ENCODE results near the gene ZMYM1.

ZMYM1 gene

DNA sequence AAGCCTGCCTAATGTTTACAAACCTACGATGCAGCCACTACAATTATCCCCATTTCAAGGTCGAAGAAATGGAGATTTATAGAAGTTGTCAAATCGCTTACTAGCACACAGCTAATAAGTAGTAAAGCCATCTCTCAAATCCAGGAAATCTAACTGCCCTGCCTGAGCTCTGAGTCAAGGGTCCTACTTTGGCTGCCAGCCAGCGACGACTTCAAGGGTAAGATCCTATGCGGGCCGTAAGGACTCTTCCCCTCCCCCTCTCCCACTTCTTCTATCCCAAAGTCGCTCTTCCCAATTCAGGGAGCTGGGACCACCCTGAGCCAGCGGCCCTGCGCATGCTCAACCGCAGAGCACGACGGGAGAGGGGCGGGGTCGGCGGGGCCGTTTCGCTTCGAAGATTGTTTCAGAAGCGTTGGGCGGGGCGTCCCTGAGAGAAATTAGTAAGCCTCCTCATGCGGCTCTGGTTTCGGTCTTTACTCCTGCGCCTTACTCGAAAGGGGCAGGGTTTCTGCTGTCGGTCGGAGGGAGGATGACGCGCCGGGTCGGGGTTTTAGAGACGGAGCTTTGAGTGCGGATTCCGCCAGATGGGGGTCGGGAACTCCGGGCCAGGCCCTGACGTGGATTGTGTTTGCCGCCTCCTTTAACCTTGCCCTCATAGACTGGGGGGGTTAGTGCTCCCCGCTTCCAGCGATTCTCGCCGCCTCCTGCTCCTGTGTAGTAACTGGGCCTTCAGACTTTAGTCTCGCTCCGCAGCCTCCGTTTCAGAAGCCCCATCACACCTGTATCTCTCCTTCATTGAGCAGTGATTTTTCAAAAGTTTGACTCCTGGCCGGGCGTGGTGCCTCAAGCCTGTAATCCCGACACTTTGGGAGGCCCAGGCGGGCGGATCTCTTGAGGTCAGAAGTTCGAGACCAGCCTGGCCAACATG, at the start of gene ZMYM1:
Gene ZMYM1, plus strand, starts transcription at position 383 of the 928 bp plus-strand sequence. CDS start 14,603 bp downstream, outside the sequence.
- TF ChIP-seq, protein P1, sequence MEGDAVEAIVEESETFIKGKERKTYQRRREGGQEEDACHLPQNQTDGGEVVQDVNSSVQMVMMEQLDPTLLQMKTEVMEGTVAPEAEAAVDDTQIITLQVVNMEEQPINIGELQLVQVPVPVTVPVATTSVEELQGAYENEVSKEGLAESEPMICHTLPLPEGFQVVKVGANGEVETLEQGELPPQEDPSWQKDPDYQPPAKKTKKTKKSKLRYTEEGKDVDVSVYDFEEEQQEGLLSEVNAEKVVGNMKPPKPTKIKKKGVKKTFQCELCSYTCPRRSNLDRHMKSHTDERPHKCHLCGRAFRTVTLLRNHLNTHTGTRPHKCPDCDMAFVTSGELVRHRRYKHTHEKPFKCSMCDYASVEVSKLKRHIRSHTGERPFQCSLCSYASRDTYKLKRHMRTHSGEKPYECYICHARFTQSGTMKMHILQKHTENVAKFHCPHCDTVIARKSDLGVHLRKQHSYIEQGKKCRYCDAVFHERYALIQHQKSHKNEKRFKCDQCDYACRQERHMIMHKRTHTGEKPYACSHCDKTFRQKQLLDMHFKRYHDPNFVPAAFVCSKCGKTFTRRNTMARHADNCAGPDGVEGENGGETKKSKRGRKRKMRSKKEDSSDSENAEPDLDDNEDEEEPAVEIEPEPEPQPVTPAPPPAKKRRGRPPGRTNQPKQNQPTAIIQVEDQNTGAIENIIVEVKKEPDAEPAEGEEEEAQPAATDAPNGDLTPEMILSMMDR (IDR thresholded peaks at IDR 0.05; ENCODE audit: low read length, missing control alignments), result no peak
- peak; percentile 85 for DNase-seq (ENCODE audit: low read depth)
- peak within 1 kb of the TSS; percentile 75 for H3K4me3 ChIP-seq (replicated peaks; ENCODE audit: low read depth, low read length)

DNA sequence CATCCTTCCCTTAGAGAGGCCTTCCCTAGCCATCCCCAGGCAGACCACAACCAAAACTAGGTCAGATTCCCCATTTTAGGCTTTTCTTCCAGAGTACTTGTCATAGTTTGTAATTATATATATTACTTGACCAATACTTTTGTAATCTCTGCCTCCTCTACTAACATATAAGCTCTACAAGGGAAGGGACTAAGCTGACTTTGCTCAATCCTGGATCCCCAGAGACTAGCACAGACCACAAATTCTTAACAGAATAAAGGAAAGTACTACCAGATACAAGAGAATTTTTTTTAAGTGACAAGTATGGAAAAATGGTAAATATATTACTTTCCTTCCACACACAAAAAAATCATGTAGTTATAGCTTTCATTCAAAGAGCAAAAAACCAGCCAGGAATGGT, 49.4 kb upstream of the ZMYM1 start:
- peak; percentile 25 for DNase-seq (ENCODE audit: low read depth)
- peak overlapping the region; percentile 92 for H3K4me3 ChIP-seq (replicated peaks; ENCODE audit: low read depth, low read length)
- TF ChIP-seq, protein P1 (IDR thresholded peaks at IDR 0.05; ENCODE audit: low read length, missing control alignments), result no peak

DNA sequence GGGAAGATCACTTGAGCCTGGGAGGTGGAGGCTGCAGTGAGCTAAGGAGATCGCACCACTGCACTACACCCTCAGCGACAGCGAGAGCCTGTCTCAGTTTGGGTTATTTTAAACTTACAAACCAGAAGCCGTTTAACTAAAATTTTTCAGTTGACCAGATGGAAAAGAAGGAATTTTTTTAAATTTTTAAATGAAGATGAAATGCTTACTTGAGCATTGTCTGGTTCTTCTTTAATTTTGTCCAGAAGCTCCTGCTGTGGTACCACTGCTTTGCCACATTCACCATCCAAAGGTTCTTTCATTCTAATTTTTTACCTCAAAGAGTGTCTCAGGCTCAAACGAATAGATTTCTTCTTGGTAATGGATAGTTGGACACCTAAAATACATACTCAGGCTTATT, 48.8 kb upstream of the ZMYM1 start:
- no peak for DNase-seq (ENCODE audit: low read depth)
- TF ChIP-seq, protein P1 (IDR thresholded peaks at IDR 0.05; ENCODE audit: low read length, missing control alignments), result no peak
- peak overlapping the region; percentile 92 for H3K4me3 ChIP-seq (replicated peaks; ENCODE audit: low read depth, low read length)

DNA sequence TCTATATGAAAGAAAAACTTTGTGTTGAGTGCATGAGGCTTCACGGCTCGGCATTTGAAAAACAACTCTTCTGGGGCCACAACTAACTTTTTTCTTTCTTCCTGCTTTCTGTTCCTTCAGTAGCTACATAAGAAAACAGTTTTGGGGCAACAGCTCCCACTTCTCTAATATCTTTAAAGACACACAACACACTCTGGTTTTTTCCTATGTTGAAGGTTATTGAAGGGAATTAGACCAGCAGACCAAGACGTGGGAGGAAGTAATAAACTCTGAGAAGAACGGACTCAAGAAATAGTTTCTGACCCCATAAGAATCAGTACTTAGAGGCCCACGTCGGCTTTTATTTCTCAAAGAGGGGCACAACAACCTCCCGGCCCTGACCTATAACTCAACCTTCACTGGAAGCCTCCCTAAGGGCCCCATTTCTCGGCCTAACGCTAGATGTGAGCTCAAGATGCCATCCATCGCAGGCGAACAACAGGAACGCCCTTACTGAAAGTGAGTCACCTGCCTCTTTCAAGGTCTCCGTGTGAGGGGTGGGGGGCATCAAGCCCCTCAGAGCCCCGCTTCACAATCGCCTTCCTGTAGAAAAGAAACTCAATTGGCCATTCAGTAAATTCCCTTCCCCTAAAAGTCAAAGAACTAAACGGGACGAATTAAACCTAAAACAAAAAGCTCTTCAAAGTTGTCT, 48.3 kb upstream of the ZMYM1 start:
- DNase-seq (ENCODE audit: low read depth), result peak; percentile 45
- H3K4me3 ChIP-seq (replicated peaks; ENCODE audit: low read depth, low read length), result peak overlapping the region; percentile 92
- TF ChIP-seq, protein P1 (IDR thresholded peaks at IDR 0.05; ENCODE audit: low read length, missing control alignments), result no peak

DNA sequence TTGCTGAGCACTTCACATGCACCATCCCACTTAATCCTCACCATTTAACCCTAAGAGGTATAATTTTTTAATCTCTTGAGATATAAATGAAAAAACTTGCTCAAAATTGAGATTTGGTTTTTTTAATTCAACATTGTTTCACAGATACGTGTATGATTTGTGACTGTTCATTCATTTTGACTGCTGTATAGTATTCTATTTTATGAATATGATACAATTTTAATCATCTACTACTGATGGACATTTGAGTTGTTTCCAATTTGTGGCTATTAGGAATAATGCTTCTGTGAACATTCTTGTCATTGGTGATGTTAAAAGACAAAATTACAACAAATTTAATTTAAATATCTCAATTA, 46.8 kb upstream of the ZMYM1 start:
- TF ChIP-seq, protein P1 (IDR thresholded peaks at IDR 0.05; ENCODE audit: low read length, missing control alignments), result no peak
- H3K4me3 ChIP-seq (replicated peaks; ENCODE audit: low read depth, low read length), result peak overlapping the region; percentile 92

DNA sequence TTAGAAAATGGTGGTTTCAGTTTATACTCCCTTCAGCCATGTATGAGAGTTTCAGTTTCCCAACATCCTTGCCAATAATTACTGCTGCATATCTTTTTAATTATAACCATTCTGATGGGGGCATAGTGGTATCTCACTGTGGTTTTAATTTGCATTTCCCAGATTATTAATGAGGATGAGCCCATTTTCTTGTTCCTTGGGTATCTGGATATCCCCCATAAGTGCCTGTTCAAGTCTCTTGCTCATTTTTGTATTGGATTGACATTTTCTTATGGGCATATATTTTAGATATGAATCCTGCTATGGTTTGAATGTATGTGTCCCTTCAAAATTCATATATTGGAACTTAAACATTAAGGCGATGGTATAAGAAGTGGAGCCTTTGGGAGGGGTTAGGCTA, 45.8 kb upstream of the ZMYM1 start:
- no peak overlapping the region for H3K4me3 ChIP-seq (replicated peaks; ENCODE audit: low read depth, low read length)
- TF ChIP-seq, protein P1 (IDR thresholded peaks at IDR 0.05; ENCODE audit: low read length, missing control alignments), result no peak
- DNase-seq (ENCODE audit: low read depth), result no peak

More for the DNA sequence above, 46.8 kb upstream of the ZMYM1 start:
- DNase-seq (ENCODE audit: low read depth), result no peak

All from fibroblast of pulmonary artery (primary cell).